Mesenchymal stem cell (in vitro differentiated cells and primary cell): ENCODE measurements around the gene ZNF837.

Source experiments
- DNase-seq: peaks from one replicate; pipeline ENCODE4 v3.0.0-alpha.2; 2013
- H2AFZ ChIP-seq: one replicate; pipeline ENCODE4 v1.6.1; 2013; ENCODE audit warnings: low read depth, mild to moderate bottlenecking, control low read depth, inconsistent platforms, low read length, moderate library complexity
- H2AK5ac ChIP-seq: 2 replicates; pipeline ENCODE4 v1.6.1; 2013; ENCODE audit warnings: low read length, moderate library complexity, mild to moderate bottlenecking, inconsistent platforms; ENCODE audit not compliant: severe bottlenecking
- H2BK120ac ChIP-seq: one replicate; pipeline ENCODE4 v1.6.1; 2013; ENCODE audit warnings: low read depth, mild to moderate bottlenecking, inconsistent platforms, low read length, moderate library complexity
- H2BK12ac ChIP-seq, 2 experiments: one replicate each; pipeline ENCODE4 v1.6.1; 2013; ENCODE audit warnings: inconsistent platforms in 2 of 2, low read length in 2 of 2, mild to moderate bottlenecking in 2 of 2, moderate library complexity in 2 of 2, control low read depth in 1 of 2
- H2BK15ac ChIP-seq: one replicate; pipeline ENCODE4 v1.6.1; 2013; ENCODE audit warnings: mild to moderate bottlenecking, low read depth, inconsistent platforms; ENCODE audit not compliant: poor library complexity, severe bottlenecking
- H2BK5ac ChIP-seq: 2 replicates; pipeline ENCODE4 v1.6.1; 2013; ENCODE audit warnings: low read depth, mild to moderate bottlenecking, low read length, control low read depth, inconsistent platforms; ENCODE audit not compliant: poor library complexity, severe bottlenecking
- H3K14ac ChIP-seq, 2 experiments: one replicate each; pipeline ENCODE4 v1.6.1; 2013; ENCODE audit warnings: inconsistent platforms in 2 of 2, low read length in 2 of 2, control low read depth in 1 of 2, mild to moderate bottlenecking in 1 of 2, moderate library complexity in 1 of 2
- H3K18ac ChIP-seq, 2 experiments: one replicate each; pipeline ENCODE4 v1.6.1; 2013; ENCODE audit warnings: inconsistent platforms in 2 of 2, low read length in 2 of 2, control low read depth in 1 of 2, low read depth in 1 of 2, mild to moderate bottlenecking in 1 of 2
- H3K23ac ChIP-seq, 2 experiments: one replicate each; pipeline ENCODE4 v1.6.1; 2013; ENCODE audit warnings: inconsistent platforms in 2 of 2, low read length in 2 of 2, mild to moderate bottlenecking in 2 of 2, moderate library complexity in 2 of 2, control low read depth in 1 of 2
- H3K27ac ChIP-seq: 2 replicates; pipeline ENCODE4 v1.5.1; 2013; ENCODE audit warnings: mild to moderate bottlenecking, moderate library complexity, low read length, control low read depth, inconsistent platforms; ENCODE audit not compliant: poor library complexity, severe bottlenecking
- H3K27me3 ChIP-seq, 2 experiments: 2 replicates each; pipeline versions ENCODE4 v1.6.1 to v1.7.0; 2013; ENCODE audit warnings: low read length in 2 of 2, mild to moderate bottlenecking in 2 of 2, moderate library complexity in 2 of 2, control low read depth in 1 of 2, inconsistent platforms in 1 of 2; ENCODE audit not compliant: control insufficient read depth in 1 of 2, insufficient read depth in 1 of 2
- H3K36me3 ChIP-seq, 2 experiments: 2 replicates each; pipeline versions ENCODE4 v1.6.1 to v1.7.0; 2013; ENCODE audit warnings: low read length in 2 of 2, control low read depth in 1 of 2, inconsistent platforms in 1 of 2, low read depth in 1 of 2, mild to moderate bottlenecking in 1 of 2; ENCODE audit not compliant: insufficient read depth in 2 of 2, control insufficient read depth in 1 of 2
- H3K4ac ChIP-seq, 2 experiments: one replicate each; pipeline ENCODE4 v1.6.1; 2013; ENCODE audit warnings: inconsistent platforms in 2 of 2, low read length in 2 of 2, mild to moderate bottlenecking in 2 of 2, moderate library complexity in 2 of 2, control low read depth in 1 of 2, low read depth in 1 of 2
- H3K4me1 ChIP-seq: 2 replicates; pipeline ENCODE4 v1.6.1; 2013; ENCODE audit warnings: low read depth, low read length, control low read depth; ENCODE audit not compliant: control insufficient read depth, insufficient read depth
- H3K4me2 ChIP-seq: 2 replicates; pipeline ENCODE4 v1.6.1; 2013; ENCODE audit warnings: low read length, mild to moderate bottlenecking, inconsistent platforms; ENCODE audit not compliant: poor library complexity, severe bottlenecking
- H3K4me3 ChIP-seq, 2 experiments: 2 replicates each; pipeline versions ENCODE4 v1.5.1 to v1.7.0; 2013; ENCODE audit warnings: low read length in 2 of 2, mild to moderate bottlenecking in 2 of 2, control low read depth in 1 of 2, low read depth in 1 of 2; ENCODE audit not compliant: insufficient read depth in 1 of 2
- H3K79me1 ChIP-seq: replicated peaks from 2 replicates; pipeline ENCODE4 v1.6.1; 2013; ENCODE audit warnings: mild to moderate bottlenecking, control low read depth, low read length, inconsistent platforms; ENCODE audit not compliant: poor library complexity, severe bottlenecking
- H3K9ac ChIP-seq: 2 replicates; pipeline ENCODE4 v1.7.0; 2013; ENCODE audit warnings: mild to moderate bottlenecking, low read length, moderate library complexity
- H3K9me3 ChIP-seq: 2 replicates; pipeline ENCODE4 v1.7.0; 2013; ENCODE audit warnings: mild to moderate bottlenecking, low read length; ENCODE audit not compliant: control insufficient read depth
- H4K8ac ChIP-seq: one replicate; pipeline ENCODE4 v1.6.1; 2013; ENCODE audit warnings: inconsistent platforms, mild to moderate bottlenecking, low read length, moderate library complexity
- H4K91ac ChIP-seq: one replicate; pipeline ENCODE4 v1.6.1; 2013; ENCODE audit warnings: mild to moderate bottlenecking, low read length, inconsistent platforms
- WGBS: methylation state at CpG from one replicate; pipeline ENCODE4 v1.1.7; 2013; ENCODE audit warnings: mixed read lengths; 5-methylcytosine and 5-hydroxymethylcytosine counted together

ZNF837 gene

GRCh38 chr19:58394821-58395219 lies 14.0 kb upstream of the ZNF837 start:
- DNase-seq, result no peak
- no peak overlapping the region for H4K91ac ChIP-seq
- H3K18ac ChIP-seq, result no peak overlapping the region
- peaks cover 14% of the 10 kb centered on the region for H3K4me1 ChIP-seq
- 100% methylated on average over 2 of the region's 3 CpGs for WGBS
- H3K27ac ChIP-seq, result no peak overlapping the region
- H3K9ac ChIP-seq, result no peak overlapping the region
- H2BK120ac ChIP-seq, result no peak overlapping the region
- no peak overlapping the region for H2AFZ ChIP-seq
- H2AK5ac ChIP-seq, result no peak overlapping the region
- H2BK15ac ChIP-seq, result no peak overlapping the region
- no peaks in the 10 kb centered on the region for H3K9me3 ChIP-seq
- peaks cover 10% of the 10 kb centered on the region for H3K79me1 ChIP-seq
- no peak overlapping the region for H4K8ac ChIP-seq
- H3K4ac ChIP-seq, result no peak overlapping the region
- peak overlapping the region in 1 of 2 experiments; percentile 17 for H2BK12ac ChIP-seq
- peaks cover 0 to 8% of the 10 kb centered on the region in 2 experiments for H3K27me3 ChIP-seq
- H3K14ac ChIP-seq, result no peak overlapping the region
- H3K4me2 ChIP-seq, result no peak overlapping the region
- no peak overlapping the region for H3K23ac ChIP-seq
- H3K4me3 ChIP-seq, result no peak overlapping the region
- peaks cover 49 to 65% of the 10 kb centered on the region in 2 experiments for H3K36me3 ChIP-seq
- no peak overlapping the region for H2BK5ac ChIP-seq

GRCh38 chr19:58393725-58394033 lies 12.8 kb upstream of the ZNF837 start:
- 98% methylated on average over 4 of the region's 4 CpGs for WGBS
- no peak overlapping the region for H3K4me2 ChIP-seq
- no peak overlapping the region for H2BK15ac ChIP-seq
- peaks cover 58 to 67% of the 10 kb centered on the region in 2 experiments for H3K36me3 ChIP-seq
- no peak overlapping the region for H4K91ac ChIP-seq
- H3K4ac ChIP-seq, result no peak overlapping the region
- no peaks in the 10 kb centered on the region for H3K9me3 ChIP-seq
- no peak overlapping the region for H4K8ac ChIP-seq
- peaks cover 0 to 8% of the 10 kb centered on the region in 2 experiments for H3K27me3 ChIP-seq
- H3K23ac ChIP-seq, result no peak overlapping the region
- H3K79me1 ChIP-seq, result peaks cover 10% of the 10 kb centered on the region
- H3K9ac ChIP-seq, result no peak overlapping the region
- no peak overlapping the region for H2BK12ac ChIP-seq
- no peak overlapping the region for H2AFZ ChIP-seq
- no peak overlapping the region for H3K4me3 ChIP-seq
- H3K4me1 ChIP-seq, result peaks cover 14% of the 10 kb centered on the region
- H3K14ac ChIP-seq, result no peak overlapping the region
- no peak overlapping the region for H2AK5ac ChIP-seq
- no peak overlapping the region for H3K27ac ChIP-seq
- no peak overlapping the region for H3K18ac ChIP-seq
- no peak overlapping the region for H2BK120ac ChIP-seq
- H2BK5ac ChIP-seq, result no peak overlapping the region
- no peak for DNase-seq

- no peak overlapping the region for H4K8ac ChIP-seq
- no peak overlapping the region for H2BK5ac ChIP-seq
- H2AK5ac ChIP-seq, result no peak overlapping the region
- no peak overlapping the region for H2BK120ac ChIP-seq
- no peak overlapping the region for H4K91ac ChIP-seq
- no peak overlapping the region for H3K18ac ChIP-seq
- 93% methylated on average over 26 of the region's 26 CpGs for WGBS
- H3K4me1 ChIP-seq, result peaks cover 14% of the 10 kb centered on the region
- no peak overlapping the region for H3K9ac ChIP-seq
- H3K4ac ChIP-seq, result no peak overlapping the region
- H3K14ac ChIP-seq, result no peak overlapping the region
- no peak overlapping the region for H3K23ac ChIP-seq
- H3K9me3 ChIP-seq, result no peaks in the 10 kb centered on the region
- no peak overlapping the region for H2AFZ ChIP-seq
- no peak overlapping the region for H3K4me3 ChIP-seq
- H3K36me3 ChIP-seq, result peaks cover 62 to 64% of the 10 kb centered on the region in 2 experiments
- H3K79me1 ChIP-seq, result peaks cover 10% of the 10 kb centered on the region
- H2BK15ac ChIP-seq, result no peak overlapping the region
- H3K27ac ChIP-seq, result no peak overlapping the region
- no peak overlapping the region for H3K4me2 ChIP-seq
- DNase-seq, result no peak
- no peak overlapping the region for H2BK12ac ChIP-seq
- H3K27me3 ChIP-seq, result peaks cover 0 to 8% of the 10 kb centered on the region in 2 experiments
Observed at GRCh38 chr19:58392945-58393724, 12.3 kb upstream of the ZNF837 start.

- Histone ChIP-seq H3K79me1 (peaks cover 15% of the 10 kb centered on the region), H2BK120ac (no peak overlapping the region), H3K4me3 (peak overlapping the region; percentile 67 to 99), H3K4me2 (peak overlapping the region; percentile 71), H3K27me3 (no peaks in the 10 kb centered on the region), H4K91ac (no peak overlapping the region), H3K4me1 (peaks cover 25% of the 10 kb centered on the region), H3K14ac (no peak overlapping the region), H2BK15ac (no peak overlapping the region), H3K18ac (no peak overlapping the region), H2BK12ac (no peak overlapping the region), H2BK5ac (no peak overlapping the region), H2AFZ (no peak overlapping the region), H3K4ac (no peak overlapping the region), H3K9me3 (no peaks in the 10 kb centered on the region), H2AK5ac (no peak overlapping the region), H3K23ac (peak overlapping the region in 1 of 2 experiments; percentile 23), H4K8ac (no peak overlapping the region), H3K36me3 (peaks cover 26 to 42% of the 10 kb centered on the region in 2 experiments), H3K27ac (no peak overlapping the region), H3K9ac (peak overlapping the region; percentile 97)
- 90% methylated on average over 3 of the region's 3 CpGs for WGBS
- no peak for DNase-seq
Observed at GRCh38 chr19:58388175-58388526, 7.3 kb upstream of the ZNF837 start.
